ENCODE data around the gene TRIM40. TPM values are rescaled to one million over a fixed set of nuclear protein-coding genes. Genes with fewer than 3 reads are reported as not detected.

The TRIM40 gene
- total and polyA plus RNA-seq, 8 donors: not detected

GRCh38 chr6:30172681-30173080 is 36.7 kb downstream of the TRIM40 start:
- whole genome bisulfite sequencing, 5 donors: 75 to 85% (median 81%) methylated on average over 4 of the region's 4 CpGs
- Histone ChIP-seq H3K27ac (no peak overlapping the region), H3K27me3 (peaks cover 0 to 75% (median 32%) of the 10 kb centered on the region in 3 donors), H3K4me1 (peaks cover 8 to 13% (median 9%) of the 10 kb centered on the region in 4 donors), H3K4me3 (no peak overlapping the region), H3K36me3 (no peaks in the 10 kb centered on the region), H3K9me3 (no peaks in the 10 kb centered on the region)
- no peak for DNase-seq
- TF ChIP-seq EP300 (IDR thresholded peaks at IDR 0.05) (no peak), POLR2A (IDR thresholded peaks at IDR 0.05) (no peak), POLR2AphosphoS5 (IDR thresholded peaks at IDR 0.05) (no peak), CTCF (IDR thresholded peaks at IDR 0.05) (no peak)
- intact Hi-C loops (cut with DNase I; ENCODE audit: low total_unique reads): no loop called here

- intact Hi-C loops (cut with DNase I; ENCODE audit: low total_unique reads): no loop called here
- Histone ChIP-seq H3K9me3 (peaks cover 0 to 10% (median 7%) of the 10 kb centered on the region in 4 donors), H3K36me3 (no peaks in the 10 kb centered on the region), H3K4me1 (peaks cover 8 to 13% (median 9%) of the 10 kb centered on the region in 4 donors), H3K27ac (no peak overlapping the region), H3K27me3 (peaks cover 0 to 61% (median 24%) of the 10 kb centered on the region in 3 donors), H3K4me3 (no peak overlapping the region)
- no peak for TF ChIP-seq CTCF (IDR thresholded peaks at IDR 0.05)
- 76 to 88% (median 78%) methylated on average over 2 of the region's 2 CpGs for WGBS, 5 donors
- no peak for DNase-seq
Measured at GRCh38 chr6:30175765-30176164, 39.8 kb downstream of the TRIM40 start.

GRCh38 chr6:30178837-30179236 is 42.9 kb downstream of the TRIM40 start:
- Histone ChIP-seq H3K27me3 (peaks cover 0 to 31% (median 0%) of the 10 kb centered on the region in 3 donors), H3K4me1 (no peaks in the 10 kb centered on the region), H3K27ac (no peak overlapping the region), H3K36me3 (no peaks in the 10 kb centered on the region), H3K4me3 (no peak overlapping the region), H3K9me3 (peaks cover 0 to 14% (median 7%) of the 10 kb centered on the region in 4 donors)
- WGBS, 5 donors: 0 to 92% (median 91%) methylated on average over 1 of the region's 1 CpG
- intact Hi-C loops (cut with DNase I; ENCODE audit: low total_unique reads): no loop called here
- no peak for TF ChIP-seq CTCF (IDR thresholded peaks at IDR 0.05)
- TF ChIP-seq EP300 (IDR thresholded peaks at IDR 0.05): no peak
- no peak for TF ChIP-seq POLR2AphosphoS5 (IDR thresholded peaks at IDR 0.05)
- no peak for TF ChIP-seq POLR2A (IDR thresholded peaks at IDR 0.05)
- DNase-seq: no peak

- H3K4me3 ChIP-seq: no peak overlapping the region
- H3K27ac ChIP-seq: no peak overlapping the region
- H3K27me3 ChIP-seq: peaks cover 0 to 17% (median 0%) of the 10 kb centered on the region in 3 donors
- DNase-seq: no peak
- peaks cover 0 to 14% (median 7%) of the 10 kb centered on the region in 4 donors for H3K9me3 ChIP-seq
- WGBS, 5 donors: 91 to 100% (median 93%) methylated on average over 1 of the region's 1 CpG
- H3K4me1 ChIP-seq: no peaks in the 10 kb centered on the region
- intact Hi-C loops (cut with DNase I; ENCODE audit: low total_unique reads): no loop called here
- no peak for TF ChIP-seq POLR2AphosphoS5 (IDR thresholded peaks at IDR 0.05)
- no peak for TF ChIP-seq CTCF (IDR thresholded peaks at IDR 0.05)
- TF ChIP-seq EP300 (IDR thresholded peaks at IDR 0.05): no peak
- no peak for TF ChIP-seq POLR2A (IDR thresholded peaks at IDR 0.05)
- peaks cover 4 to 10% (median 9%) of the 10 kb centered on the region in 4 donors for H3K36me3 ChIP-seq
Measured at GRCh38 chr6:30180145-30180544, 44.2 kb downstream of the TRIM40 start.
